ENCODE data around the gene CDH18.

Gene CDH18

GRCh38 chr5:19751326-19751725 is 236.7 kb downstream of the CDH18 start:
- H3K79me2 ChIP-seq (ENCODE audit: low read length) = no peaks in the 10 kb centered on the region
- H3K9me2 ChIP-seq (replicated peaks; ENCODE audit: insufficient read depth, low read length) = no peaks in the 10 kb centered on the region; the same call in 1 of the 2 replicates
- no peak overlapping the region for H2AFZ ChIP-seq (ENCODE audit: low read length)
- no peak for TF ChIP-seq CTCF (IDR thresholded peaks at IDR 0.05; ENCODE audit: low read length)
- TF ChIP-seq EZH2 (optimal IDR thresholded peaks at IDR 0.05; ENCODE audit: low read depth, low read length) = no peak
- TF ChIP-seq EZH2phosphoT487 (IDR thresholded peaks at IDR 0.05; ENCODE audit: low read length) = no peak
- no peaks in the 10 kb centered on the region for H4K20me1 ChIP-seq (ENCODE audit: insufficient read depth, low read length)
- no peaks in the 10 kb centered on the region for H3K9me3 ChIP-seq (replicated peaks; ENCODE audit: insufficient read depth, low read length)
- no peak for DNase-seq
- H3K36me3 ChIP-seq (replicated peaks; ENCODE audit: insufficient read depth, low read length) = no peaks in the 10 kb centered on the region
- no peaks in the 10 kb centered on the region for H3F3A ChIP-seq (ENCODE audit: insufficient read depth, low read length)
- H3K27me3 ChIP-seq (replicated peaks; ENCODE audit: insufficient read depth, low read length) = no peaks in the 10 kb centered on the region
- no peak overlapping the region for H3K4me3 ChIP-seq (ENCODE audit: low read length)
- no peak overlapping the region for H3K4me2 ChIP-seq (ENCODE audit: low read depth, low read length)
- H3K9ac ChIP-seq (ENCODE audit: low read length) = no peak overlapping the region
- H3K4me1 ChIP-seq (ENCODE audit: low read length) = no peaks in the 10 kb centered on the region
- no peak overlapping the region for H3K27ac ChIP-seq (ENCODE audit: low read length)

DNA sequence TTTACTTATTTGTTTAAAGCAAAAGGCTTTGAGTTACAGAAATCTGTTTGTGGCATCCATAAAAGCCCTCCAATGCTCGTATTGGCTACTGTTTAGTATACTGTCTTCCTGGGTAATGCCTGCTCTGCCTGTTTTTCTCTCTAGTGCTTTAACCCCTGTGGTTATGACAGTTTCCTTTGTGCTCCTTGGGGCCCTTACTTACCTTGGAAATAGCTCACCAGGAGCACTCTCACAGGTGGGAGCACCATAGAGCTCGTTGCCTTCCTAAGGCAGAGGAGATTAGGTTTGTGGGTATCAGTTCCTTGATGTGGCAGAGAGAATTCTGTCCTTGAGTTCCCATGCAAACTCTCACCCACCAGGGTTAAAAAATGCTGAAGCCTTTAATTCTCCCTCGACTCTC is 242.8 kb downstream of the CDH18 start:
- TF ChIP-seq CTCF (IDR thresholded peaks at IDR 0.05; ENCODE audit: low read length) (no peak), EZH2 (optimal IDR thresholded peaks at IDR 0.05; ENCODE audit: low read depth, low read length) (no peak), EZH2phosphoT487 (IDR thresholded peaks at IDR 0.05; ENCODE audit: low read length) (no peak)
- H3K36me3 ChIP-seq (replicated peaks; ENCODE audit: insufficient read depth, low read length) = no peaks in the 10 kb centered on the region
- H3K9ac ChIP-seq (ENCODE audit: low read length) = no peak overlapping the region
- no peaks in the 10 kb centered on the region for H3F3A ChIP-seq (ENCODE audit: insufficient read depth, low read length)
- no peaks in the 10 kb centered on the region for H3K4me1 ChIP-seq (ENCODE audit: low read length)
- H3K9me2 ChIP-seq (replicated peaks; ENCODE audit: insufficient read depth, low read length) = no peaks in the 10 kb centered on the region
- H4K20me1 ChIP-seq (ENCODE audit: insufficient read depth, low read length) = no peaks in the 10 kb centered on the region
- no peak overlapping the region for H3K4me2 ChIP-seq (ENCODE audit: low read depth, low read length)
- no peak overlapping the region for H3K27ac ChIP-seq (ENCODE audit: low read length)
- no peaks in the 10 kb centered on the region for H3K79me2 ChIP-seq (ENCODE audit: low read length)
- DNase-seq = no peak
- H3K27me3 ChIP-seq (replicated peaks; ENCODE audit: insufficient read depth, low read length) = no peaks in the 10 kb centered on the region
- H2AFZ ChIP-seq (ENCODE audit: low read length) = no peak overlapping the region
- no peaks in the 10 kb centered on the region for H3K9me3 ChIP-seq (replicated peaks; ENCODE audit: insufficient read depth, low read length)
- H3K4me3 ChIP-seq (ENCODE audit: low read length) = no peak overlapping the region

DNA sequence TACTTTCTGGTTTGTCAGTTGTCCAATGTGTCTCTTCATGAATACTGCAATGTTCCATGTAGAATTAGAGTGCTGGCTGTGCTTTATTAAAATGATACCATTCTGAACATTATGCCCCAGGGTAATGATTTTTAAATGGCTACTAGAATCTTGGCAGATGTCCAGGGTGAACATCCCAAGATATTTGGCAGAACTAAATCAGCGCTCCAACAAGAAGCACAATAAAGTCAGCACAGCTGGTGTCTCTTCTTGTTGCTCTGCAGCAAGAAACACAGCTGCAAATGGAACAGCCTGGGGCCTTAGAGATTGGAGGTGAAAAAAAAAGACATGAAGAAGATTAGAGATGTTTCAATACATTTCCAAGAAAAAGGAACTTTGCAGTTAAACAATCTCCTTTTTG is 248.3 kb downstream of the CDH18 start:
- no peak for DNase-seq
- Histone ChIP-seq H3K9me3 (replicated peaks; ENCODE audit: insufficient read depth, low read length) (no peaks in the 10 kb centered on the region), H3F3A (ENCODE audit: insufficient read depth, low read length) (no peaks in the 10 kb centered on the region), H3K4me2 (ENCODE audit: low read depth, low read length) (no peak overlapping the region), H2AFZ (ENCODE audit: low read length) (no peak overlapping the region), H3K79me2 (ENCODE audit: low read length) (no peaks in the 10 kb centered on the region), H3K9me2 (replicated peaks; ENCODE audit: insufficient read depth, low read length) (no peaks in the 10 kb centered on the region), H3K27ac (ENCODE audit: low read length) (no peak overlapping the region), H3K9ac (ENCODE audit: low read length) (no peak overlapping the region), H3K4me1 (ENCODE audit: low read length) (no peaks in the 10 kb centered on the region), H3K4me3 (ENCODE audit: low read length) (no peak overlapping the region), H3K27me3 (replicated peaks; ENCODE audit: insufficient read depth, low read length) (no peaks in the 10 kb centered on the region), H3K36me3 (replicated peaks; ENCODE audit: insufficient read depth, low read length) (no peaks in the 10 kb centered on the region), H4K20me1 (ENCODE audit: insufficient read depth, low read length) (no peaks in the 10 kb centered on the region)
- TF ChIP-seq EZH2phosphoT487 (IDR thresholded peaks at IDR 0.05; ENCODE audit: low read length) (no peak), CTCF (IDR thresholded peaks at IDR 0.05; ENCODE audit: low read length) (no peak), EZH2 (optimal IDR thresholded peaks at IDR 0.05; ENCODE audit: low read depth, low read length) (no peak)

Data from MM.1S (cell line).